HEK293T (cell line): ENCODE data around the gene PTPRG.

Source experiments
- ARNT ChIP-seq: fragments of 450-650 bp; IDR thresholded peaks from 2 replicates; pipeline ENCODE4 v1.6.1; 2017; ENCODE audit warnings: mild to moderate bottlenecking
- BHLHE40 ChIP-seq: fragments of 450-650 bp; IDR thresholded peaks from 2 replicates; pipeline ENCODE4 v1.6.1; 2016; ENCODE audit warnings: mild to moderate bottlenecking, moderate library complexity, borderline replicate concordance
- CTBP1 ChIP-seq: fragments of 450-650 bp; IDR thresholded peaks from 2 replicates; pipeline ENCODE4 v1.6.1; 2016; ENCODE audit warnings: borderline replicate concordance
- ELF4 ChIP-seq: fragments of 450-650 bp; IDR thresholded peaks from 2 replicates; pipeline ENCODE4 v1.6.1; 2017; ENCODE audit warnings: antibody characterized with exemption
- FOXA1 ChIP-seq: fragments of 450-650 bp; IDR thresholded peaks from 2 replicates; pipeline ENCODE4 v1.6.1; 2016; ENCODE audit warnings: mild to moderate bottlenecking
- FOXM1 ChIP-seq: fragments of 450-650 bp; IDR thresholded peaks from 2 replicates; pipeline ENCODE4 v1.6.1; 2017; ENCODE audit warnings: mild to moderate bottlenecking, borderline replicate concordance
- HDGF ChIP-seq: fragments of 450-650 bp; IDR thresholded peaks from 2 replicates; pipeline ENCODE4 v1.6.1; 2017; ENCODE audit warnings: antibody characterized with exemption, borderline replicate concordance
- LEF1 ChIP-seq: fragments of 450-650 bp; IDR thresholded peaks from 2 replicates; pipeline ENCODE4 v1.6.1; 2017; ENCODE audit warnings: mild to moderate bottlenecking, borderline replicate concordance
- NFRKB ChIP-seq: fragments of 450-650 bp; IDR thresholded peaks from 2 replicates; pipeline ENCODE4 v1.6.1; 2016; ENCODE audit warnings: mild to moderate bottlenecking, moderate library complexity
- SP1 ChIP-seq: fragments of 450-650 bp; IDR thresholded peaks from 2 replicates; pipeline ENCODE4 v1.6.1; 2017
- SUZ12 ChIP-seq: fragments of 450-650 bp; IDR thresholded peaks from 2 replicates; pipeline ENCODE4 v1.6.1; 2016; ENCODE audit warnings: mild to moderate bottlenecking
- TARDBP ChIP-seq: fragments of 450-650 bp; IDR thresholded peaks from 2 replicates; pipeline ENCODE4 v1.6.1; 2016
- ZNF384 ChIP-seq: fragments of 450-650 bp; IDR thresholded peaks from 2 replicates; pipeline ENCODE4 v1.6.1; 2016
- TF ChIP-seq, protein P1 (sequence below): fragments of 450-650 bp; IDR thresholded peaks from 2 replicates; pipeline ENCODE4 v1.6.1; 2016

DNA sequence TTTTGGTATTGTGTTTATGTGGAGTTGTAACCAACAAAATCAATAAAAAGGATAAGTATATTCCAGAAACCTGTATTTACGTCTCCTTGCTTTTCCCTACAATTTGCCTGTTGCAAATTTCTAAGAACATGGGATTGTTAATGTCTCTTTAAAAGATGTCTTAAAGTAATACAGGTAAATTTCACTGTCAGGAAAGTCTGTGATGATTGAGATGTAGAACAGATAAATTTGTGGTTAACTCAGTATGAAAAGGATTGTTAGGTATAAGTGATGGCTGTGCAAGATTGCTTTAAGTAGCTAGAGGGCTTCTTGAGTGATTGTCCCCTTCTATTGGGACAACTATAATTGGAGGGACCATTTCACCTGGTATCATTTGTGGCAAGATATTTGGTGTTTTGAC, 6.8 kb downstream of the PTPRG start:
- no peak for TF ChIP-seq SUZ12
- TF ChIP-seq FOXM1 = no peak
- TF ChIP-seq HDGF = no peak
- no peak for TF ChIP-seq NFRKB
- TF ChIP-seq BHLHE40 = no peak
- TF ChIP-seq FOXA1 = no peak
- no peak for TF ChIP-seq ZNF384
- no peak for TF ChIP-seq SP1
- TF ChIP-seq, protein P1, sequence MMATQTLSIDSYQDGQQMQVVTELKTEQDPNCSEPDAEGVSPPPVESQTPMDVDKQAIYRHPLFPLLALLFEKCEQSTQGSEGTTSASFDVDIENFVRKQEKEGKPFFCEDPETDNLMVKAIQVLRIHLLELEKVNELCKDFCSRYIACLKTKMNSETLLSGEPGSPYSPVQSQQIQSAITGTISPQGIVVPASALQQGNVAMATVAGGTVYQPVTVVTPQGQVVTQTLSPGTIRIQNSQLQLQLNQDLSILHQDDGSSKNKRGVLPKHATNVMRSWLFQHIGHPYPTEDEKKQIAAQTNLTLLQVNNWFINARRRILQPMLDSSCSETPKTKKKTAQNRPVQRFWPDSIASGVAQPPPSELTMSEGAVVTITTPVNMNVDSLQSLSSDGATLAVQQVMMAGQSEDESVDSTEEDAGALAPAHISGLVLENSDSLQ = no peak
- no peak for TF ChIP-seq ELF4
- TF ChIP-seq CTBP1 = no peak
- no peak for TF ChIP-seq LEF1
- TF ChIP-seq ARNT = no peak
- TF ChIP-seq TARDBP = no peak
